WTC11 (cell line): ENCODE results near the gene VPS39. TPM values are rescaled to one million over a fixed set of nuclear protein-coding genes. Genes with fewer than 3 reads are reported as not detected.

Experiments used
- ATAC-seq: fragments of 200-7000 bp; cut with Tn5 transposase; 2 replicates; pipeline ENCODE4 v1.10.0; 2021; ENCODE audit warnings: mild to moderate bottlenecking, moderate library complexity
- CTCF ChIA-PET: fragments of 300-600 bp; sonication (Branson Sonifier 250); formaldehyde crosslinking; loops from one replicate; lab custom pipeline; 2021; ENCODE audit warnings: antibody characterized with exemption; lab: Charles Lee
- POLR2A ChIA-PET: fragments of 350-600 bp; sonication (Branson Sonifier 250); formaldehyde crosslinking; loops from one replicate; lab custom pipeline; 2021; ENCODE audit warnings: antibody characterized with exemption; lab: Charles Lee
- DNase-seq: peaks from one replicate; pipeline ENCODE4 v3.0.0; 2021; ENCODE audit warnings: low spot score
- H3K27ac Mint-ChIP-seq: 2 replicates; pipeline ENCODE4 v1.8.0; 2021; ENCODE audit warnings: mixed read lengths
- H3K27me3 Mint-ChIP-seq: 2 replicates; pipeline ENCODE4 v1.8.0; 2021; ENCODE audit warnings: low read depth, mild to moderate bottlenecking, moderate library complexity, mixed read lengths
- H3K36me3 Mint-ChIP-seq: 2 replicates; pipeline ENCODE4 v1.8.0; 2021; ENCODE audit warnings: mixed read lengths
- H3K4me1 Mint-ChIP-seq: 2 replicates; pipeline ENCODE4 v1.8.0; 2022; ENCODE audit warnings: mixed read lengths
- H3K4me3 Mint-ChIP-seq: 2 replicates; pipeline ENCODE4 v1.8.0; 2021; ENCODE audit warnings: mild to moderate bottlenecking, moderate library complexity, mixed read lengths
- H3K9me3 Mint-ChIP-seq: 2 replicates; pipeline ENCODE4 v1.8.0; 2021; ENCODE audit warnings: mixed read lengths
- ATF3 ChIP-seq: sonication (generic); formaldehyde crosslinking; conservative IDR thresholded peaks from 2 replicates; pipeline ENCODE4 v1.8.1; 2022; ENCODE audit warnings: mild to moderate bottlenecking, missing genetic modification reagents
- ATF6 ChIP-seq: sonication (generic); formaldehyde crosslinking; IDR thresholded peaks from 2 replicates; pipeline ENCODE4 v1.8.1; 2023; ENCODE audit warnings: mild to moderate bottlenecking, missing genetic modification reagents
- CREB1 ChIP-seq: sonication (generic); formaldehyde crosslinking; IDR thresholded peaks from 2 replicates; pipeline ENCODE4 v1.8.0; 2023; ENCODE audit warnings: mild to moderate bottlenecking, missing genetic modification reagents
- E2F1 ChIP-seq: sonication (generic); formaldehyde crosslinking; IDR thresholded peaks from 2 replicates; pipeline ENCODE4 v1.8.0; 2022; ENCODE audit warnings: mild to moderate bottlenecking, missing genetic modification reagents
- GTF2I ChIP-seq: fragments of 250-450 bp; sonication (Bioruptor Pico); conservative IDR thresholded peaks from 2 replicates; pipeline ENCODE4 v1.4.0; 2021; ENCODE audit warnings: mild to moderate bottlenecking
- JAZF1 ChIP-seq: fragments of 250-450 bp; sonication (Bioruptor Pico); IDR thresholded peaks from 2 replicates; pipeline ENCODE4 v1.9.0; 2021; ENCODE audit warnings: moderate library complexity, mild to moderate bottlenecking, inconsistent platforms
- KAT7 ChIP-seq: sonication (generic); formaldehyde crosslinking; IDR thresholded peaks from 2 replicates; pipeline ENCODE4 v1.8.1; 2023; ENCODE audit warnings: missing genetic modification reagents, mild to moderate bottlenecking, borderline replicate concordance
- MAX ChIP-seq: sonication (generic); formaldehyde crosslinking; IDR thresholded peaks from 2 replicates; pipeline ENCODE4 v1.8.0; 2022; ENCODE audit warnings: mild to moderate bottlenecking, missing genetic modification reagents
- MLX ChIP-seq: sonication (generic); formaldehyde crosslinking; IDR thresholded peaks from 2 replicates; pipeline ENCODE4 v1.8.1; 2023; ENCODE audit warnings: mild to moderate bottlenecking, missing genetic modification reagents, moderate library complexity
- OVOL2 ChIP-seq: fragments of 250-450 bp; sonication (Bioruptor Pico); IDR thresholded peaks from 2 replicates; pipeline ENCODE4 v1.9.0; 2021; ENCODE audit warnings: mild to moderate bottlenecking, borderline replicate concordance
- PRDM15 ChIP-seq: sonication (generic); formaldehyde crosslinking; IDR thresholded peaks from 2 replicates; pipeline ENCODE4 v1.8.0; 2022; ENCODE audit warnings: missing genetic modification reagents
- PRRX2 ChIP-seq: fragments of 250-450 bp; sonication (Bioruptor Pico); IDR thresholded peaks from 2 replicates; pipeline ENCODE4 v1.8.0; 2021; ENCODE audit warnings: mild to moderate bottlenecking
- TEAD1 ChIP-seq: sonication (generic); formaldehyde crosslinking; IDR thresholded peaks from 2 replicates; pipeline ENCODE4 v1.8.0; 2022; ENCODE audit warnings: mild to moderate bottlenecking, missing genetic modification reagents
- TEAD4 ChIP-seq: sonication (generic); formaldehyde crosslinking; IDR thresholded peaks from 2 replicates; pipeline ENCODE4 v1.8.0; 2022; ENCODE audit warnings: mild to moderate bottlenecking, missing genetic modification reagents
- TP53 ChIP-seq: sonication (generic); formaldehyde crosslinking; IDR thresholded peaks from 2 replicates; pipeline ENCODE4 v1.8.1; 2023; ENCODE audit warnings: mild to moderate bottlenecking, missing genetic modification reagents
- USF1 ChIP-seq: sonication (generic); formaldehyde crosslinking; IDR thresholded peaks from 2 replicates; pipeline ENCODE4 v1.8.0; 2022; ENCODE audit warnings: mild to moderate bottlenecking, missing genetic modification reagents
- ZNF138 ChIP-seq: sonication (generic); formaldehyde crosslinking; conservative IDR thresholded peaks from 2 replicates; pipeline ENCODE4 v1.8.1; 2022; ENCODE audit warnings: mild to moderate bottlenecking, moderate library complexity, missing genetic modification reagents
- ZNF317 ChIP-seq: sonication (generic); formaldehyde crosslinking; IDR thresholded peaks from 2 replicates; pipeline ENCODE4 v1.8.1; 2023; ENCODE audit warnings: low read depth, mild to moderate bottlenecking, moderate library complexity, missing genetic modification reagents, borderline replicate concordance
- ZNF416 ChIP-seq: fragments of 250-450 bp; sonication (Bioruptor Pico); IDR thresholded peaks from 2 replicates; pipeline ENCODE4 v1.9.0; 2021; ENCODE audit warnings: mild to moderate bottlenecking, inconsistent platforms
- ZNF423 ChIP-seq: fragments of 250-450 bp; sonication (Bioruptor Pico); IDR thresholded peaks from 2 replicates; pipeline ENCODE4 v2.1.2; 2022; ENCODE audit warnings: mild to moderate bottlenecking, moderate library complexity
- total RNA-seq: library from RNA; stranded (reverse); gene quantifications from 3 replicates; pipeline ENCODE4 v1.2.3, GENCODE V29; 2021

VPS39 gene
- total RNA-seq, 1 experiment from 2014 or later: 44.5 TPM

GRCh38 chr15:42220216-42220615 lies 12.1 kb upstream of the VPS39 start:
- H3K27ac Mint-ChIP-seq: no peak overlapping the region
- H3K27me3 Mint-ChIP-seq: no peaks in the 10 kb centered on the region
- no peak for TF ChIP-seq KAT7 (CRISPR knock-in tag)
- TF ChIP-seq ZNF423 (CRISPR knock-in tag): no peak
- TF ChIP-seq ZNF317 (CRISPR knock-in tag): no peak
- TF ChIP-seq ZNF138: no peak
- no peak for TF ChIP-seq TEAD1
- TF ChIP-seq GTF2I (CRISPR knock-in tag): no peak
- no peak for TF ChIP-seq MLX (CRISPR knock-in tag)
- no peak for TF ChIP-seq JAZF1 (CRISPR knock-in tag)
- TF ChIP-seq E2F1 (CRISPR knock-in tag): no peak
- TF ChIP-seq, all 79 proteins: peak for 0
- H3K4me3 Mint-ChIP-seq: no peak overlapping the region
- no peaks in the 10 kb centered on the region for H3K9me3 Mint-ChIP-seq
- ChIA-PET POLR2A (no interaction called here), CTCF (interaction anchor here (2.5 kb wide), 1 partner anchor 165 kb away, joined by 9 read pairs; no protein-coding TSS in a partner anchor)
- H3K36me3 Mint-ChIP-seq: peaks cover 50% of the 10 kb centered on the region
- ATAC-seq (no peak), DNase-seq (no peak)
- H3K4me1 Mint-ChIP-seq: no peaks in the 10 kb centered on the region

GRCh38 chr15:42218953-42219592 lies 11.0 kb upstream of the VPS39 start:
- Mint-ChIP-seq H3K27ac (no peak overlapping the region), H3K4me3 (no peak overlapping the region), H3K27me3 (no peaks in the 10 kb centered on the region), H3K4me1 (no peaks in the 10 kb centered on the region), H3K9me3 (no peaks in the 10 kb centered on the region), H3K36me3 (peaks cover 45% of the 10 kb centered on the region)
- CTCF ChIA-PET: no interaction called here
- TF ChIP-seq USF1 (CRISPR knock-in tag) (no peak), CREB1 (CRISPR knock-in tag) (no peak), ZNF317 (CRISPR knock-in tag) (no peak), ATF6 (CRISPR knock-in tag) (no peak), TEAD4 (CRISPR knock-in tag) (no peak), TP53 (CRISPR knock-in tag) (no peak), PRDM15 (no peak), ZNF423 (CRISPR knock-in tag) (no peak), PRRX2 (CRISPR knock-in tag) (no peak), MAX (CRISPR knock-in tag) (no peak), ZNF416 (CRISPR knock-in tag) (no peak), ATF3 (CRISPR knock-in tag) (no peak), OVOL2 (CRISPR knock-in tag) (no peak)
- no peak for DNase-seq
- POLR2A ChIA-PET: no interaction called here
- no peak for ATAC-seq
